OCI-LY3 (cell line): ENCODE results near the gene CFAP99.

Source experiments
- CTCF ChIP-seq: fragments of 200-600, 300-600 bp; sonication (generic); IDR thresholded peaks from 2 replicates; pipeline ENCODE4 v1.5.1; 2014; ENCODE audit warnings: antibody characterized with exemption, low read length, low read depth
- EZH2phosphoT487 ChIP-seq: fragments of 200-600 bp; shearing (Covaris generic); IDR thresholded peaks from 2 replicates; pipeline ENCODE4 v1.6.1; 2018; ENCODE audit warnings: antibody characterized with exemption, mixed run types, low read depth

- no peak for TF ChIP-seq CTCF
- no peak for TF ChIP-seq EZH2phosphoT487
Observed at GRCh38 chr4:2461246-2461960, 42.6 kb downstream of the CFAP99 start.
